Upper lobe of right lung (tissue), 1 donor: ENCODE results near the gene CD93. TPM values are rescaled to one million over a fixed set of nuclear protein-coding genes. Genes with fewer than 3 reads are reported as not detected.

Experiments
- ATAC-seq: fragments of 200-7000 bp; cut with Tn5 transposase; one replicate; pipeline ENCODE4 v1.9.1; 2020; ENCODE audit warnings: mild to moderate bottlenecking, moderate library complexity
- DNase-seq: peaks from one replicate; pipeline ENCODE4 v3.0.0-alpha.2; 2020
- H3K27ac ChIP-seq: fragments of 200-600 bp; one replicate; pipeline ENCODE4 v1.8.0; 2022
- H3K27me3 ChIP-seq: fragments of 200-600 bp; one replicate; pipeline ENCODE4 v1.8.0; 2022; ENCODE audit warnings: mild to moderate bottlenecking
- H3K36me3 ChIP-seq: fragments of 200-600 bp; one replicate; pipeline ENCODE4 v1.8.0; 2022
- H3K4me1 ChIP-seq: fragments of 200-600 bp; one replicate; pipeline ENCODE4 v1.8.0; 2022
- H3K4me3 ChIP-seq: fragments of 200-600 bp; one replicate; pipeline ENCODE4 v1.8.0; 2022; ENCODE audit warnings: mild to moderate bottlenecking
- H3K9me3 ChIP-seq: fragments of 200-600 bp; one replicate; pipeline ENCODE4 v1.8.0; 2022
- intact Hi-C: fragments of 100-400 bp; cut with DNase I; formaldehyde crosslinking; loops from one replicate; pipeline ENCODE4 v1.11.0; 2022
- total RNA-seq: library from RNA; stranded (reverse); fragmentation: NEBNext Ultra II Directional; extraction: Animal tissue kit (Norgen Biotek cat#: 25700); gene quantifications from one replicate; pipeline ENCODE4 v1.2.1, GENCODE V29; 2021
- TF ChIP-seq, protein P1 (sequence below): fragments of 200-600 bp; IDR thresholded peaks from one replicate; pipeline ENCODE4 v1.8.0; 2022; ENCODE audit warnings: antibody characterized with exemption
- donor health status: DM: no; HTN: yes; CAD: no; lungs with severe emphysema.

Gene CD93
- total RNA-seq, 1 donor from 2014 or later: 160 TPM

DNA sequence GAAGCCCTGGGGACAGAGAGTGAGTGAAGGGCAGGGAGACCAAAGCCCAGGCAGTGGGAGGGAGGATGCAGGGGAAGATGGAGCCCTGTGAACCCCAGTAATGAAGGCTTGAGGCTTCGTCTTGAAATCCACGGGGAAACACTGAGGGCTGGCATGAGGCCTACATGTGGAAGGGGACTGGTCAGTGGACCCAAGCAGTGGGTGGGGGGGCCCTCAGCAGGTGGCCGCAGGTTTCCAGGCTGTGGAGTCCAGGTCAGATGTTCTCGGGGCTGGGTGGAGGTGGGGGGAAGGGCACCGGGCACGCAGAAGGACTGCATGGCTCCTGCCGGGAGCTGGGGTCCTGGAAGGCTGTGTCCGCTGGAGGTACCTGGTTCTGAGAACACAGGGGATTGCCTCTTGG is 2.7 kb upstream of the CD93 start:
- no peak for DNase-seq
- intact Hi-C loops: no loop called here
- Histone ChIP-seq H3K4me3 (no peak overlapping the region), H3K27me3 (no peaks in the 10 kb centered on the region), H3K9me3 (no peaks in the 10 kb centered on the region), H3K27ac (no peak overlapping the region), H3K4me1 (peaks cover 29% of the 10 kb centered on the region), H3K36me3 (no peaks in the 10 kb centered on the region)
- TF ChIP-seq, protein P1, sequence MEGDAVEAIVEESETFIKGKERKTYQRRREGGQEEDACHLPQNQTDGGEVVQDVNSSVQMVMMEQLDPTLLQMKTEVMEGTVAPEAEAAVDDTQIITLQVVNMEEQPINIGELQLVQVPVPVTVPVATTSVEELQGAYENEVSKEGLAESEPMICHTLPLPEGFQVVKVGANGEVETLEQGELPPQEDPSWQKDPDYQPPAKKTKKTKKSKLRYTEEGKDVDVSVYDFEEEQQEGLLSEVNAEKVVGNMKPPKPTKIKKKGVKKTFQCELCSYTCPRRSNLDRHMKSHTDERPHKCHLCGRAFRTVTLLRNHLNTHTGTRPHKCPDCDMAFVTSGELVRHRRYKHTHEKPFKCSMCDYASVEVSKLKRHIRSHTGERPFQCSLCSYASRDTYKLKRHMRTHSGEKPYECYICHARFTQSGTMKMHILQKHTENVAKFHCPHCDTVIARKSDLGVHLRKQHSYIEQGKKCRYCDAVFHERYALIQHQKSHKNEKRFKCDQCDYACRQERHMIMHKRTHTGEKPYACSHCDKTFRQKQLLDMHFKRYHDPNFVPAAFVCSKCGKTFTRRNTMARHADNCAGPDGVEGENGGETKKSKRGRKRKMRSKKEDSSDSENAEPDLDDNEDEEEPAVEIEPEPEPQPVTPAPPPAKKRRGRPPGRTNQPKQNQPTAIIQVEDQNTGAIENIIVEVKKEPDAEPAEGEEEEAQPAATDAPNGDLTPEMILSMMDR: no peak
- no peak for ATAC-seq

DNA sequence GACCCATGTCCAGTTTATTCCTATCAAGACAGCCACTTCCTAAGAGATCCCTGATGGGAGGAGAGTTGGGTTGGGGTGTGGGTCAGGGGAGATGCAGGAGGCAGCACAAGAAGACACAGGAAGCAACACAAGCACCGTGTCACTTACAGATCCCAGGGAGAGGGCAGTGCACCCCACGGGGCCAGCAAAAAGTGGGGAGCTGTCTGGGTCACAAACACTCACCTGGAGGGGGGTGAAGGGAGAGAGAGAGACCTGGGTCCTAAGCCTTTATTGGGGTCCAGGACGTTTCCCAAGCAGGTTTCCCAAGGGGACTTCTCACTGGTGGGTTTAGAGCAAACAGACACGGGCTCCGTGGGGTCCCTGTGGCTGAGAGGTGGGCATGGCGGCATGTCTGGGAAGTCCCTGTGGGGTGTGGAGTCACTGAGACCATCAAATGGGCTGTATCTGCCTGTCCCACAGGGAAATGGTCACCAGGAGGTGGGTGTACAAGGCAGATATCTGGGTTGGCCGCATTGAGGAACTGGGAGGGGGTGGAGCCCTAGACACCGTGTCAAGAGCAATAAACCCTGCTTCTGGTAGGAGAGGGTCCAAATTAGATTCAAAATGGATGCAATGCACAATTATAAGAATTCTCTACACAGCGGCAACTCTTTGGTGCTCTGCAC is 1.6 kb upstream of the CD93 start:
- Histone ChIP-seq H3K27ac (peak overlapping the region; percentile 93), H3K9me3 (no peaks in the 10 kb centered on the region), H3K36me3 (no peaks in the 10 kb centered on the region), H3K4me1 (peaks cover 25% of the 10 kb centered on the region), H3K27me3 (no peaks in the 10 kb centered on the region), H3K4me3 (no peak overlapping the region)
- ATAC-seq: peak; percentile 56
- intact Hi-C loops: no loop called here
- TF ChIP-seq, protein P1: no peak
- DNase-seq: no peak

DNA sequence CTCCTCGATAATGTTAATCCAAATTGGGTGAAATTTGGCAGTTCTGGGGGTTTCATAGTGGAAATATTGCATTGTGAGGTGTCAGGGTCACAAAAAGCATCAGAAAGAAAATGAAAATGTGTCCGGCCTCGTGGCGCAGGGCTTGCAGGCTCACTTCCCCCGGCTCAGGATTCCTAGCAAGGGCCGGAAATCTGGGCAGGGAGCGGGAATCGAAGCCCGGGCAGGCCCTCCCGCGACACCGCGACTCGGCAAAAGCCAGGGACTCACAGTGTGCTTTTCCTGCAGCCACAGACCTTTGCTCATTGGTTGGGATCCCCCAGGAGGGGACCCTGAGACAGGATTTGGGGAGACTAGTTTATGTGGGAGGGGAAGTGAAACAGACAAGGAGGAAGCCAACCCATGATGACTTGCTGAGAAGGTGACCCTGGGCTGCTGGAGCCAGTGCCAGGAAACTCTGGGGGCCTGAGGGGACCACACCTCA is 847 bp upstream of the CD93 start:
- ATAC-seq (peak; percentile 39), DNase-seq (no peak)
- TF ChIP-seq, protein P1: no peak
- Histone ChIP-seq H3K4me1 (peaks cover 20% of the 10 kb centered on the region), H3K27me3 (no peaks in the 10 kb centered on the region), H3K4me3 (peak overlapping the region; percentile 50), H3K36me3 (no peaks in the 10 kb centered on the region), H3K27ac (peak overlapping the region; percentile 93), H3K9me3 (no peaks in the 10 kb centered on the region)
- intact Hi-C loops: no loop called here

GRCh38 chr20:23085436-23086055 is 578 bp downstream of the CD93 start:
- TF ChIP-seq, protein P1: no peak
- H3K9me3 ChIP-seq: no peaks in the 10 kb centered on the region
- intact Hi-C loops: no loop called here
- no peaks in the 10 kb centered on the region for H3K27me3 ChIP-seq
- DNase-seq: no peak
- ATAC-seq: peak; percentile 2
- H3K27ac ChIP-seq: peak overlapping the region; percentile 93
- H3K4me3 ChIP-seq: peak overlapping the region; percentile 50
- peaks cover 20% of the 10 kb centered on the region for H3K4me1 ChIP-seq
- no peaks in the 10 kb centered on the region for H3K36me3 ChIP-seq

DNA sequence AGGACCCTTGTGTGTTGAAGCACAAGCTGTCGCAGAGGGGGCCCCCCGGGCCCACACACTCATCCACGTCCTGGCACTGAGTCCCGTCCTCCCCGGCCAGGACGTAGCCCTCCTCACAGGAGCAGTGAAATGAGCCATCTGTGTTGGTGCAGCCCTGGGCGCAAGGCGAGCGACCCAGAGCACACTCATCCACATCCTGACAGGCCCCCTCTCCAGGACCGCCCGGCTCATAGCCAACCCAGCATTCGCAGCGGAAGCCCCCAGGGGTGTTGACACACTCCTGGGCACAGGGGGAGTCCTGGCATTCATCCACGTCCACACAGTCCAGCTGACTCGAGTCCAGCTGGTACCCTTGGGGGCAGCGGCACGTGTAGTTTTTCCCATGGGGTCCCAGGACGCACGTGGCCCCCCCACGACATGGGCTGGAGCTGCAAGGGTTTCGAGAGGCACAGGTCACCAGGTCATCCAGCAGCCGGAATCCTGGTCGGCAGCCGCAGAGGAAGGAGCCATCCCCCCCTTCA is 1.2 kb downstream of the CD93 start:
- ATAC-seq: no peak
- Histone ChIP-seq H3K4me1 (peaks cover 20% of the 10 kb centered on the region), H3K27ac (peak overlapping the region; percentile 93)

More for the DNA sequence above, 1.2 kb downstream of the CD93 start:
- H3K4me3 ChIP-seq: peak overlapping the region; percentile 50
- no peaks in the 10 kb centered on the region for H3K36me3 ChIP-seq
- no peak for DNase-seq
- intact Hi-C loops: no loop called here
- H3K27me3 ChIP-seq: no peaks in the 10 kb centered on the region
- TF ChIP-seq, protein P1: no peak
- H3K9me3 ChIP-seq: no peaks in the 10 kb centered on the region
